Neural progenitor cell (in vitro differentiated cells): Measurements from ENCODE around the gene KRT78.

ENCODE experiments used
- CTCF ChIP-seq: fragments of 200-600 bp; sonication (generic); IDR thresholded peaks from 2 replicates; pipeline ENCODE4 v1.5.1; 2017; ENCODE audit warnings: antibody characterized with exemption, mild to moderate bottlenecking
- EZH2 ChIP-seq: fragments of 200-600 bp; sonication (generic); IDR thresholded peaks from 2 replicates; pipeline ENCODE4 v1.6.1; 2017; ENCODE audit warnings: antibody characterized with exemption, mild to moderate bottlenecking, moderate library complexity

DNA sequence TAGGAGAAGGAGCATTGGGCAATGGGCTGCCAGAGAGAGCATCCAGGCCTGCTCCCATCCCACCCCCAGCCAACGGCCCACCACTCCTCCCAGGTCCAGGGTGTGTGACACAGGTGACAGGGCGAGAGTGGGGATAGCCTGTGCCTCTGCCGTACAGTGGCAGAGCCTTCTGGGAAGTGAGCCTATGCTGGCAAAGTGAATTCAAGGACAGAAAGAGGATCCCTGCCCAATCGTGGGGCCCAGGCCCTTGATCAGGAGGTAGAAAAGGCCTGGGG lies 14.1 kb downstream of the KRT78 start:
- no peak for TF ChIP-seq CTCF
- no peak for TF ChIP-seq EZH2
